WTC11 (cell line): ENCODE data around the gene STK32C. TPM values are rescaled to one million over a fixed set of nuclear protein-coding genes. Genes with fewer than 3 reads are reported as not detected.
A peak's percentile ranks its signal among the peaks of the same experiment; 100 is the strongest.
"Not testable (repeated sequence)": the region's sequence is repeated elsewhere in the genome, so short reads cannot be mapped to it uniquely, and the experiment has no call there.

Source experiments
- ATAC-seq: fragments of 200-7000 bp; cut with Tn5 transposase; 2 replicates; pipeline ENCODE4 v1.10.0; 2021; ENCODE audit warnings: mild to moderate bottlenecking, moderate library complexity
- CTCF ChIA-PET: fragments of 300-600 bp; sonication (Branson Sonifier 250); formaldehyde crosslinking; loops from one replicate; lab custom pipeline; 2021; ENCODE audit warnings: antibody characterized with exemption; lab: Charles Lee
- POLR2A ChIA-PET: fragments of 350-600 bp; sonication (Branson Sonifier 250); formaldehyde crosslinking; loops from one replicate; lab custom pipeline; 2021; ENCODE audit warnings: antibody characterized with exemption; lab: Charles Lee
- DNase-seq: peaks from one replicate; pipeline ENCODE4 v3.0.0; 2021; ENCODE audit warnings: low spot score
- H3K27ac Mint-ChIP-seq: 2 replicates; pipeline ENCODE4 v1.8.0; 2021; ENCODE audit warnings: mixed read lengths
- H3K27me3 Mint-ChIP-seq: 2 replicates; pipeline ENCODE4 v1.8.0; 2021; ENCODE audit warnings: low read depth, mild to moderate bottlenecking, moderate library complexity, mixed read lengths
- H3K36me3 Mint-ChIP-seq: 2 replicates; pipeline ENCODE4 v1.8.0; 2021; ENCODE audit warnings: mixed read lengths
- H3K4me1 Mint-ChIP-seq: 2 replicates; pipeline ENCODE4 v1.8.0; 2022; ENCODE audit warnings: mixed read lengths
- H3K4me3 Mint-ChIP-seq: 2 replicates; pipeline ENCODE4 v1.8.0; 2021; ENCODE audit warnings: mild to moderate bottlenecking, moderate library complexity, mixed read lengths
- H3K9me3 Mint-ChIP-seq: 2 replicates; pipeline ENCODE4 v1.8.0; 2021; ENCODE audit warnings: mixed read lengths
- ATF3 ChIP-seq: sonication (generic); formaldehyde crosslinking; conservative IDR thresholded peaks from 2 replicates; pipeline ENCODE4 v1.8.1; 2022; ENCODE audit warnings: mild to moderate bottlenecking, missing genetic modification reagents
- ATF6 ChIP-seq: sonication (generic); formaldehyde crosslinking; IDR thresholded peaks from 2 replicates; pipeline ENCODE4 v1.8.1; 2023; ENCODE audit warnings: mild to moderate bottlenecking, missing genetic modification reagents
- CDX4 ChIP-seq: fragments of 250-450 bp; sonication (Bioruptor Pico); IDR thresholded peaks from 2 replicates; pipeline ENCODE4 v1.9.0; 2021; ENCODE audit warnings: moderate library complexity, mild to moderate bottlenecking, inconsistent platforms, borderline replicate concordance
- ERG ChIP-seq: fragments of 250-450 bp; sonication (Bioruptor Pico); IDR thresholded peaks from 2 replicates; pipeline ENCODE4 v1.8.0; 2021; ENCODE audit warnings: mild to moderate bottlenecking
- FOXK1 ChIP-seq: sonication (generic); formaldehyde crosslinking; IDR thresholded peaks from 2 replicates; pipeline ENCODE4 v1.8.0; 2022; ENCODE audit warnings: mild to moderate bottlenecking, moderate library complexity, missing genetic modification reagents
- HMGA2 ChIP-seq: fragments of 250-450 bp; sonication (Bioruptor Pico); IDR thresholded peaks from 2 replicates; pipeline ENCODE4 v1.4.0; 2021; ENCODE audit warnings: mild to moderate bottlenecking, moderate library complexity
- MLX ChIP-seq: sonication (generic); formaldehyde crosslinking; IDR thresholded peaks from 2 replicates; pipeline ENCODE4 v1.8.1; 2023; ENCODE audit warnings: mild to moderate bottlenecking, missing genetic modification reagents, moderate library complexity
- MYBL2 ChIP-seq: sonication (generic); formaldehyde crosslinking; IDR thresholded peaks from 2 replicates; pipeline ENCODE4 v1.8.1; 2023; ENCODE audit warnings: mild to moderate bottlenecking, moderate library complexity, missing genetic modification reagents
- NR2C2 ChIP-seq: sonication (generic); formaldehyde crosslinking; IDR thresholded peaks from 2 replicates; pipeline ENCODE4 v1.8.0; 2022; ENCODE audit warnings: mild to moderate bottlenecking, missing genetic modification reagents
- PREB ChIP-seq: sonication (generic); formaldehyde crosslinking; IDR thresholded peaks from 2 replicates; pipeline ENCODE4 v1.8.1; 2022; ENCODE audit warnings: mild to moderate bottlenecking, missing genetic modification reagents, moderate library complexity, borderline replicate concordance
- TCF7 ChIP-seq: sonication (generic); formaldehyde crosslinking; IDR thresholded peaks from 2 replicates; pipeline ENCODE4 v1.8.0; 2022; ENCODE audit warnings: mild to moderate bottlenecking, low read depth, missing genetic modification reagents, moderate library complexity
- ZNF232 ChIP-seq: sonication (generic); formaldehyde crosslinking; IDR thresholded peaks from 2 replicates; pipeline ENCODE4 v1.8.0; 2022; ENCODE audit warnings: mild to moderate bottlenecking, missing genetic modification reagents
- ZNF317 ChIP-seq: sonication (generic); formaldehyde crosslinking; IDR thresholded peaks from 2 replicates; pipeline ENCODE4 v1.8.1; 2023; ENCODE audit warnings: low read depth, mild to moderate bottlenecking, moderate library complexity, missing genetic modification reagents, borderline replicate concordance
- total RNA-seq: library from RNA; stranded (reverse); gene quantifications from 3 replicates; pipeline ENCODE4 v1.2.3, GENCODE V29; 2021

STK32C gene
- total RNA-seq, 1 experiment from 2014 or later: 20.7 TPM

- TF ChIP-seq TCF7 (CRISPR knock-in tag): no peak
- TF ChIP-seq FOXK1 (CRISPR knock-in tag): no peak
- no peak for TF ChIP-seq ATF3 (CRISPR knock-in tag)
- TF ChIP-seq ZNF317: no peak
- TF ChIP-seq PREB: no peak
- no peak for TF ChIP-seq ERG
- TF ChIP-seq NR2C2 (CRISPR knock-in tag): no peak
- TF ChIP-seq ZNF232 (CRISPR knock-in tag): no peak
- no peak for TF ChIP-seq MYBL2 (CRISPR knock-in tag)
- Mint-ChIP-seq H3K36me3 (no peaks in the 10 kb centered on the region), H3K4me1 (peaks cover 22% of the 10 kb centered on the region), H3K27ac (no peak overlapping the region; the same call in 1 of the 2 replicates), H3K27me3 (no peaks in the 10 kb centered on the region), H3K4me3 (peak overlapping the region; percentile 14; the same call in 1 of the 2 replicates), H3K9me3 (no peaks in the 10 kb centered on the region)
- ChIA-PET POLR2A (no interaction called here), CTCF (interaction anchor here (0.7 to 1.6 kb wide), 8 partner anchors 10 to 140 kb away, joined by 3 to 4 read pairs (median 4); no protein-coding TSS in a partner anchor)
- no peak for DNase-seq
- no peak for ATAC-seq
These were observed 145.0 kb downstream of the STK32C start for GRCh38 chr10:132162590-132163277.

- Mint-ChIP-seq H3K9me3 (no peaks in the 10 kb centered on the region), H3K4me3 (no peak overlapping the region), H3K4me1 (peaks cover 25% of the 10 kb centered on the region), H3K27ac (peak overlapping the region; percentile 69), H3K36me3 (no peaks in the 10 kb centered on the region), H3K27me3 (no peaks in the 10 kb centered on the region)
- DNase-seq: no peak
- ChIA-PET POLR2A (no interaction called here), CTCF (interaction anchor here (1.2 to 1.6 kb wide), 3 partner anchors 14 to 25 kb away, joined by 3 to 4 read pairs (median 4); no protein-coding TSS in a partner anchor)
- TF ChIP-seq HMGA2 (CRISPR knock-in tag): no peak
- TF ChIP-seq MLX (CRISPR knock-in tag): no peak
- no peak for TF ChIP-seq CDX4
- TF ChIP-seq ATF6: no peak
- ATAC-seq: no peak
These were observed 145.7 kb downstream of the STK32C start for GRCh38 chr10:132162021-132162531.

- ATAC-seq, CTCF ChIA-PET, DNase-seq, H3K27me3 Mint-ChIP-seq, H3K9me3 Mint-ChIP-seq, H3K4me3 Mint-ChIP-seq, H3K27ac Mint-ChIP-seq, POLR2A ChIA-PET, H3K36me3 Mint-ChIP-seq: not testable (repeated sequence)
- H3K4me1 Mint-ChIP-seq: peaks cover 25% of the 10 kb centered on the region
These were observed 146.7 kb downstream of the STK32C start for GRCh38 chr10:132160834-132161622.

- CTCF ChIA-PET, ATAC-seq, H3K27ac Mint-ChIP-seq, H3K36me3 Mint-ChIP-seq, POLR2A ChIA-PET, H3K27me3 Mint-ChIP-seq, DNase-seq, H3K4me3 Mint-ChIP-seq, H3K9me3 Mint-ChIP-seq: not testable (repeated sequence)
- peaks cover 25% of the 10 kb centered on the region for H3K4me1 Mint-ChIP-seq
These were observed 147.5 kb downstream of the STK32C start for GRCh38 chr10:132160231-132160630.

GRCh38 chr10:132159302-132160230 lies 148.2 kb downstream of the STK32C start:
- H3K27me3 Mint-ChIP-seq, H3K27ac Mint-ChIP-seq, H3K9me3 Mint-ChIP-seq, CTCF ChIA-PET, POLR2A ChIA-PET, DNase-seq, H3K36me3 Mint-ChIP-seq, H3K4me3 Mint-ChIP-seq, ATAC-seq: not testable (repeated sequence)
- peaks cover 24% of the 10 kb centered on the region for H3K4me1 Mint-ChIP-seq
